HepG2 (cell line): ENCODE results near the gene SLCO4A1. TPM values are rescaled to one million over a fixed set of nuclear protein-coding genes. Genes with fewer than 3 reads are reported as not detected.

Source experiments
- ATAC-seq: fragments of 200-7000 bp; cut with Tn5 transposase; 3 replicates; pipeline ENCODE4 v1.9.1; 2020; ENCODE audit warnings: mild to moderate bottlenecking, moderate library complexity
- BruUV-seq: library from RNA; stranded (reverse); fragments of 400-500 nt; replicated peaks from 2 replicates; lab custom pipeline; 2021; lab: Mats Ljungman, UMichigan
- CTCF ChIA-PET: fragments of 300-600 bp; formaldehyde crosslinking; extraction: SDS; loops from one replicate; lab custom pipeline; 2021; ENCODE audit warnings: low total read pairs, inconsistent platforms, low intra/inter-chr PET ratio; lab: Yijun Ruan, JAX
- POLR2A ChIA-PET: fragments of 350-600 bp; sonication (Branson Sonifier 250); formaldehyde crosslinking; loops from one replicate; lab custom pipeline; 2020; ENCODE audit warnings: antibody characterized with exemption, inconsistent platforms; lab: Yijun Ruan, JAX
- DNase-seq: peaks from one replicate; pipeline ENCODE4 v3.0.0-alpha.2; 2015; ENCODE audit warnings: low spot score
- FAIRE-seq: peaks from 3 replicates; lab custom pipeline; 2011; peaks lifted over from hg19 to GRCh38; lab: Jason Lieb, UNC
- H2AFZ ChIP-seq: one replicate; pipeline ENCODE4 v1.6.1; 2011; ENCODE audit warnings: low read length, inconsistent platforms
- H3K27ac ChIP-seq: fragments of 300-600 bp; 3 replicates; pipeline ENCODE4 v1.8.0; 2011; ENCODE audit warnings: mixed run types, mild to moderate bottlenecking, mixed read lengths, low read length, inconsistent platforms; ENCODE audit not compliant: insufficient read depth; ENCODE audit errors: extremely low read length
- H3K27me3 ChIP-seq, 2 experiments: fragments of 200-600 bp in 1 of 2; 2 replicates in 1 of 2; 3 replicates in 1 of 2; pipeline versions ENCODE4 v1.6.0 to v1.8.0; 2011; ENCODE audit warnings: low read length in 2 of 2, mild to moderate bottlenecking in 2 of 2, moderate library complexity in 2 of 2, inconsistent platforms in 1 of 2; ENCODE audit not compliant: insufficient read depth in 2 of 2, control insufficient read depth in 1 of 2
- H3K36me3 ChIP-seq, 2 experiments: fragments of 200-600 bp in 1 of 2; replicated peaks in 1 of 2; 2 replicates in 1 of 2; 3 replicates in 1 of 2; pipeline versions ENCODE4 v1.5.1 to v1.8.0; 2011; ENCODE audit warnings: low read length in 2 of 2, inconsistent platforms in 1 of 2; ENCODE audit not compliant: insufficient read depth in 2 of 2, control insufficient read depth in 1 of 2
- H3K4me1 ChIP-seq: 2 replicates; pipeline ENCODE4 v1.5.1; 2012; ENCODE audit warnings: low read length, inconsistent platforms; ENCODE audit not compliant: insufficient read depth
- H3K4me2 ChIP-seq: 2 replicates; pipeline ENCODE4 v1.6.0; 2011; ENCODE audit warnings: low read depth, low read length, inconsistent platforms
- H3K4me3 ChIP-seq, 3 experiments: fragments of 200-600 bp in 1 of 3; sonication (generic), shearing (Covaris generic) in 1 of 3; replicated peaks in 1 of 3; 2 replicates each; pipeline ENCODE4 v1.5.1; 2011 to 2016; ENCODE audit warnings: low read length in 3 of 3, inconsistent platforms in 2 of 3, low read depth in 2 of 3, mild to moderate bottlenecking in 2 of 3, control low read depth in 1 of 3, mixed read lengths in 1 of 3; ENCODE audit not compliant: insufficient read depth in 1 of 3
- H3K79me2 ChIP-seq: one replicate; pipeline ENCODE4 v1.6.1; 2011; ENCODE audit warnings: low read length, inconsistent platforms; ENCODE audit not compliant: insufficient read depth
- H3K9ac ChIP-seq: 2 replicates; pipeline ENCODE4 v1.6.0; 2011; ENCODE audit warnings: mild to moderate bottlenecking, low read depth, low read length, inconsistent platforms; ENCODE audit not compliant: insufficient read depth
- H3K9me3 ChIP-seq: 2 replicates; pipeline ENCODE4 v1.5.1; 2012; ENCODE audit warnings: mild to moderate bottlenecking, low read length
- H4K20me1 ChIP-seq: 2 replicates; pipeline ENCODE4 v1.6.0; 2011; ENCODE audit warnings: inconsistent platforms, mild to moderate bottlenecking, low read length, moderate library complexity; ENCODE audit not compliant: insufficient read depth
- BCL3 ChIP-seq: sonication (generic); formaldehyde crosslinking; IDR thresholded peaks from 2 replicates; pipeline ENCODE4 v1.5.1; 2020; ENCODE audit warnings: mild to moderate bottlenecking, missing genetic modification reagents, moderate library complexity
- DNMT1 ChIP-seq: sonication (generic); formaldehyde crosslinking; IDR thresholded peaks from 2 replicates; pipeline ENCODE4 v1.5.1; 2020; ENCODE audit warnings: mild to moderate bottlenecking, missing genetic modification reagents
- HOXA5 ChIP-seq: sonication (generic); formaldehyde crosslinking; IDR thresholded peaks from 2 replicates; pipeline ENCODE4 v1.4.0; 2020; ENCODE audit warnings: missing genetic modification reagents
- LCORL ChIP-seq, 2 experiments: fragments of 450-650 bp in 1 of 2; sonication (generic) in 1 of 2; formaldehyde crosslinking in 1 of 2; IDR thresholded peaks; 2 replicates each; pipeline versions ENCODE4 v1.5.0 to v1.6.1; 2017 to 2020; ENCODE audit warnings: antibody characterized with exemption in 1 of 2, missing genetic modification reagents in 1 of 2
- MTA3 ChIP-seq: sonication (generic); formaldehyde crosslinking; IDR thresholded peaks from 2 replicates; pipeline ENCODE4 v1.4.0; 2020; ENCODE audit warnings: missing genetic modification reagents
- PCBP1 ChIP-seq: fragments of 200-400 bp; formaldehyde crosslinking; IDR thresholded peaks from 2 replicates; pipeline ENCODE4 v1.6.1; 2017; ENCODE audit warnings: mild to moderate bottlenecking, low read depth, low read length, borderline replicate concordance
- RFX5 ChIP-seq: IDR thresholded peaks from 2 replicates; pipeline ENCODE4 v1.6.1; 2011; ENCODE audit warnings: low read depth, low read length, improper control_type of control experiment
- SRY ChIP-seq: sonication (generic); formaldehyde crosslinking; IDR thresholded peaks from 2 replicates; pipeline ENCODE4 v1.8.0; 2022; ENCODE audit warnings: mild to moderate bottlenecking, missing genetic modification reagents
- ZNF333 ChIP-seq: sonication (generic); formaldehyde crosslinking; IDR thresholded peaks from 2 replicates; pipeline ENCODE4 v1.4.0; 2020; ENCODE audit warnings: mild to moderate bottlenecking, missing genetic modification reagents, borderline replicate concordance
- ZNF432 ChIP-seq: sonication (generic); formaldehyde crosslinking; IDR thresholded peaks from 2 replicates; pipeline ENCODE4 v1.5.0; 2020; ENCODE audit warnings: missing genetic modification reagents, mild to moderate bottlenecking, borderline replicate concordance
- ZNF547 ChIP-seq: sonication (generic); formaldehyde crosslinking; IDR thresholded peaks from 2 replicates; pipeline ENCODE4 v1.5.1; 2020; ENCODE audit warnings: mild to moderate bottlenecking, missing genetic modification reagents
- ZNF687 ChIP-seq: sonication (generic); formaldehyde crosslinking; IDR thresholded peaks from 2 replicates; pipeline ENCODE4 v1.5.1; 2020; ENCODE audit warnings: mild to moderate bottlenecking, missing genetic modification reagents, moderate library complexity
- ZNF7 ChIP-seq: IDR thresholded peaks from 2 replicates; pipeline ENCODE4 v1.6.1; 2016; ENCODE audit warnings: missing biosample characterization, missing genetic modification reagents
- ZNF747 ChIP-seq: sonication (generic); formaldehyde crosslinking; IDR thresholded peaks from 2 replicates; pipeline ENCODE4 v1.8.1; 2023; ENCODE audit warnings: missing genetic modification reagents, mild to moderate bottlenecking, borderline replicate concordance
- ZNF761 ChIP-seq: sonication (generic); formaldehyde crosslinking; conservative IDR thresholded peaks from 2 replicates; pipeline ENCODE4 v1.4.0; 2020; ENCODE audit warnings: mild to moderate bottlenecking, missing genetic modification reagents
- WGBS: methylation state at CpG from one replicate; pipeline ENCODE4 v1.1.6; 2017; ENCODE audit warnings: low lambda C conversion rate; 5-methylcytosine and 5-hydroxymethylcytosine counted together
- in situ Hi-C: cut with HindIII; loops from 2 replicates; pipeline ENCODE4 v1.10.0; 2017; ENCODE audit warnings: low pct_unique_long_range_greater_than_20kb; ENCODE audit not compliant: extremely low pct_ligation_motif_present
- intact Hi-C: fragments of 100-400 bp; cut with micrococcal nuclease; formaldehyde crosslinking; loops from one replicate; pipeline ENCODE4 v1.10.0; 2022; ENCODE audit not compliant: unreplicated experiment
- polyA plus RNA-seq, 8 experiments: library from polyadenylated mRNA; depleted of rRNA in 3 of 8; stranded (reverse) in 7 of 8; unstranded in 1 of 8; fragments of >200 nt; fragmentation: Illumina TruSeq in 4 of 8; extraction: Trizol in 4 of 8; gene quantifications; 2 replicates each; pipeline versions ENCODE4 v1.2.1 to v1.2.3, GENCODE V29; 2011 to 2016; ENCODE audit warnings: low read depth in 4 of 8, missing spikeins in 1 of 8, mixed read lengths in 1 of 8; ENCODE audit not compliant: insufficient read depth in 1 of 8
- total RNA-seq, 5 experiments: library from RNA; depleted of rRNA; stranded (reverse); fragments of >200 nt; fragmentation: Illumina TruSeq; extraction: Trizol; gene quantifications; 2 replicates each; pipeline ENCODE4 v1.2.3, GENCODE V29; 2016; ENCODE audit warnings: low read depth in 1 of 5

Gene SLCO4A1
- total and polyA plus RNA-seq, 2 of the 13 experiments (the other 11 are each of a cell fraction or from before 2014, with no cell fraction given) = 55.5 to 112 TPM

- peak; percentile 8; the same call in 1 of the 2 replicates for TF ChIP-seq ZNF687 (CRISPR knock-in tag)
- TF ChIP-seq ZNF7 (CRISPR knock-in tag) = peak; percentile 98
- TF ChIP-seq DNMT1 (CRISPR knock-in tag) = 0 out of 2 replicates have a peak, but pooled peaks have one; percentile 30
These were observed 8.4 kb downstream of the SLCO4A1 start (continued) for GRCh38 chr20:62650551-62651284.

GRCh38 chr20:62651285-62652021, 9.2 kb downstream of the SLCO4A1 start:
- H4K20me1 ChIP-seq = no peaks in the 10 kb centered on the region
- WGBS = 85% methylated on average over 24 of the region's 24 CpGs
- H3K4me3 ChIP-seq = no peak overlapping the region
- intact Hi-C loops (loop anchor here (1.0 kb wide), 1 partner anchor 16 kb away; no protein-coding TSS in a partner anchor), in situ Hi-C loops (no loop called here)
- no peak overlapping the region for H2AFZ ChIP-seq
- TSS peak; percentile 57 for BruUV-seq
- no peak overlapping the region for H3K4me2 ChIP-seq
- 0 out of 2 replicates have a peak overlapping the region, but pooled peaks have one; percentile 13 for H3K9ac ChIP-seq
- ChIA-PET CTCF (no interaction called here), POLR2A (interaction anchor here (0.6 to 3.7 kb wide), 7 partner anchors 9 to 143 kb away, joined by 3 to 36 read pairs (median 6); partner anchors contain the start of gene SLCO4A1)
- FAIRE-seq (peak; percentile 52), ATAC-seq (peak; percentile 8; the same call in 2 of the 3 replicates), DNase-seq (no peak)
- no peaks in the 10 kb centered on the region for H3K27me3 ChIP-seq
- H3K9me3 ChIP-seq = no peaks in the 10 kb centered on the region
- H3K27ac ChIP-seq = peak overlapping the region; percentile 53
- H3K4me1 ChIP-seq = peaks cover 36% of the 10 kb centered on the region
- H3K36me3 ChIP-seq = peaks cover 2 to 43% of the 10 kb centered on the region in 2 experiments; a peak in 3 of 5 replicates
- H3K79me2 ChIP-seq = peaks cover 68% of the 10 kb centered on the region
- TF ChIP-seq ZNF333 (CRISPR knock-in tag) = no peak
- TF ChIP-seq PCBP1 = 0 out of 2 replicates have a peak, but pooled peaks have one; percentile 62
- TF ChIP-seq MTA3 (CRISPR knock-in tag) = no peak
- TF ChIP-seq HOXA5 (CRISPR knock-in tag) = peak; percentile 10; the same call in 1 of the 2 replicates
- TF ChIP-seq BCL3 (CRISPR knock-in tag) = 0 out of 2 replicates have a peak, but pooled peaks have one; percentile 68
- no peak for TF ChIP-seq LCORL (IDR thresholded peaks at IDR 0.05)
- TF ChIP-seq LCORL (CRISPR knock-in tag; IDR thresholded peaks at IDR 0.05) = 0 out of 2 replicates have a peak, but pooled peaks have one; percentile 11
- TF ChIP-seq SRY (CRISPR knock-in tag) = 0 out of 2 replicates have a peak, but pooled peaks have one; percentile 12
- TF ChIP-seq ZNF761 (CRISPR knock-in tag) = 0 out of 2 replicates have a peak, but pooled peaks have one; percentile 15
- TF ChIP-seq ZNF432 (CRISPR knock-in tag) = no peak
- 0 out of 2 replicates have a peak, but pooled peaks have one; percentile 56 for TF ChIP-seq ZNF747 (CRISPR knock-in tag)
- TF ChIP-seq ZNF547 (CRISPR knock-in tag) = 0 out of 2 replicates have a peak, but pooled peaks have one; percentile 58
- no peak for TF ChIP-seq RFX5
